HEK293 (cell line): Measurements from ENCODE around the gene ACTRT2.

Experiments used
- ELK4 ChIP-seq: IDR thresholded peaks from 2 replicates; pipeline ENCODE4 v1.6.1; 2011; ENCODE audit warnings: mild to moderate bottlenecking, low read depth, low read length, borderline replicate concordance
- GLIS1 ChIP-seq: fragments of 450-650 bp; formaldehyde crosslinking; IDR thresholded peaks from 2 replicates; pipeline ENCODE4 v1.5.1; 2016; ENCODE audit warnings: missing biosample characterization, missing genetic modification characterization
- KLF16 ChIP-seq: fragments of 450-650 bp; formaldehyde crosslinking; IDR thresholded peaks from 2 replicates; pipeline ENCODE4 v1.5.1; 2017; ENCODE audit warnings: missing biosample characterization, missing genetic modification characterization
- PRDM4 ChIP-seq: fragments of 450-650 bp; formaldehyde crosslinking; IDR thresholded peaks from 2 replicates; pipeline ENCODE4 v1.5.1; 2017; ENCODE audit warnings: missing biosample characterization, missing genetic modification characterization
- RBAK ChIP-seq: fragments of 450-650 bp; formaldehyde crosslinking; IDR thresholded peaks from 2 replicates; pipeline ENCODE4 v1.5.1; 2016; ENCODE audit warnings: missing biosample characterization, missing genetic modification characterization
- TRIM28 ChIP-seq: IDR thresholded peaks from 2 replicates; pipeline ENCODE4 v1.6.1; 2011; ENCODE audit warnings: low read length, control low read depth, borderline replicate concordance
- ZBTB20 ChIP-seq: fragments of 450-650 bp; formaldehyde crosslinking; IDR thresholded peaks from 2 replicates; pipeline ENCODE4 v1.5.1; 2016; ENCODE audit warnings: missing biosample characterization, missing genetic modification characterization
- ZNF133 ChIP-seq: fragments of 450-650 bp; formaldehyde crosslinking; IDR thresholded peaks from 2 replicates; pipeline ENCODE4 v1.5.1; 2016; ENCODE audit warnings: missing biosample characterization, missing genetic modification characterization
- ZNF175 ChIP-seq: fragments of 450-650 bp; formaldehyde crosslinking; IDR thresholded peaks from 2 replicates; pipeline ENCODE4 v1.5.1; 2016; ENCODE audit warnings: missing biosample characterization, missing genetic modification characterization
- ZNF221 ChIP-seq: fragments of 450-650 bp; formaldehyde crosslinking; IDR thresholded peaks from 2 replicates; pipeline ENCODE4 v1.5.1; 2017; ENCODE audit warnings: missing biosample characterization, missing genetic modification characterization, borderline replicate concordance
- ZNF223 ChIP-seq: fragments of 450-650 bp; formaldehyde crosslinking; IDR thresholded peaks from 2 replicates; pipeline ENCODE4 v1.5.1; 2016; ENCODE audit warnings: missing biosample characterization, missing genetic modification characterization
- ZNF239 ChIP-seq: fragments of 450-650 bp; formaldehyde crosslinking; IDR thresholded peaks from 2 replicates; pipeline ENCODE4 v1.5.1; 2016; ENCODE audit warnings: missing biosample characterization, missing genetic modification characterization
- ZNF26 ChIP-seq: fragments of 450-650 bp; formaldehyde crosslinking; IDR thresholded peaks from 2 replicates; pipeline ENCODE4 v1.5.1; 2016; ENCODE audit warnings: missing biosample characterization, missing genetic modification characterization
- ZNF302 ChIP-seq: fragments of 450-650 bp; formaldehyde crosslinking; IDR thresholded peaks from 2 replicates; pipeline ENCODE4 v1.5.1; 2016; ENCODE audit warnings: missing biosample characterization, missing genetic modification characterization, low read depth
- ZNF350 ChIP-seq: fragments of 450-650 bp; formaldehyde crosslinking; IDR thresholded peaks from 2 replicates; pipeline ENCODE4 v1.5.0; 2017; ENCODE audit warnings: missing biosample characterization, mild to moderate bottlenecking, missing genetic modification characterization
- ZNF366 ChIP-seq: fragments of 450-650 bp; formaldehyde crosslinking; conservative IDR thresholded peaks from 2 replicates; pipeline ENCODE4 v1.5.1; 2016; ENCODE audit warnings: missing biosample characterization, missing genetic modification characterization
- ZNF391 ChIP-seq: fragments of 450-650 bp; formaldehyde crosslinking; IDR thresholded peaks from 2 replicates; pipeline ENCODE4 v1.5.1; 2016; ENCODE audit warnings: low read depth, missing biosample characterization, missing genetic modification characterization, borderline replicate concordance
- ZNF423 ChIP-seq: fragments of 450-650 bp; formaldehyde crosslinking; IDR thresholded peaks from 2 replicates; pipeline ENCODE4 v1.5.1; 2016; ENCODE audit warnings: missing biosample characterization, missing genetic modification characterization
- ZNF514 ChIP-seq: fragments of 450-650 bp; formaldehyde crosslinking; IDR thresholded peaks from 2 replicates; pipeline ENCODE4 v1.5.1; 2016; ENCODE audit warnings: missing biosample characterization, missing genetic modification characterization
- ZNF530 ChIP-seq: fragments of 450-650 bp; formaldehyde crosslinking; IDR thresholded peaks from 2 replicates; pipeline ENCODE4 v1.5.1; 2016; ENCODE audit warnings: low read depth, missing biosample characterization, missing genetic modification characterization
- ZNF549 ChIP-seq: fragments of 450-650 bp; IDR thresholded peaks from 2 replicates; pipeline ENCODE4 v1.5.1; 2018; ENCODE audit warnings: missing biosample characterization, missing genetic modification characterization, mild to moderate bottlenecking, inconsistent platforms, moderate library complexity
- ZNF600 ChIP-seq: fragments of 450-650 bp; formaldehyde crosslinking; IDR thresholded peaks from 2 replicates; pipeline ENCODE4 v1.5.1; 2016; ENCODE audit warnings: missing biosample characterization, missing genetic modification characterization
- ZNF776 ChIP-seq: fragments of 450-650 bp; formaldehyde crosslinking; IDR thresholded peaks from 2 replicates; pipeline ENCODE4 v1.5.0; 2017; ENCODE audit warnings: missing biosample characterization, missing genetic modification characterization, borderline replicate concordance
- ZNF791 ChIP-seq: fragments of 450-650 bp; formaldehyde crosslinking; IDR thresholded peaks from 2 replicates; pipeline ENCODE4 v1.5.1; 2016; ENCODE audit warnings: missing biosample characterization, missing genetic modification characterization
- ZNF843 ChIP-seq: fragments of 450-650 bp; formaldehyde crosslinking; IDR thresholded peaks from 2 replicates; pipeline ENCODE4 v1.5.1; 2016; ENCODE audit warnings: missing biosample characterization, missing genetic modification characterization
- TF ChIP-seq, protein P1 (sequence below): fragments of 450-650 bp; formaldehyde crosslinking; IDR thresholded peaks from 2 replicates; pipeline ENCODE4 v1.5.1; 2017; ENCODE audit warnings: missing biosample characterization, missing genetic modification characterization
- TF ChIP-seq, protein P2 (sequence below): fragments of 450-650 bp; formaldehyde crosslinking; IDR thresholded peaks from 2 replicates; pipeline ENCODE4 v1.5.1; 2016; ENCODE audit warnings: missing biosample characterization, missing genetic modification characterization, low read depth
- TF ChIP-seq, protein P3 (sequence below): fragments of 450-650 bp; formaldehyde crosslinking; IDR thresholded peaks from 2 replicates; pipeline ENCODE4 v1.5.1; 2016; ENCODE audit warnings: missing biosample characterization, missing genetic modification characterization
- TF ChIP-seq, protein P4 (sequence below): fragments of 450-650 bp; formaldehyde crosslinking; IDR thresholded peaks from 2 replicates; pipeline ENCODE4 v1.5.1; 2016; ENCODE audit warnings: missing biosample characterization, missing genetic modification characterization

Gene ACTRT2

GRCh38 chr1:2985694-2986548 is 35.3 kb upstream of the ACTRT2 start (continued):
- no peak for TF ChIP-seq ZNF239 (tag by site-specific recombination)
- TF ChIP-seq ZNF514 (tag by site-specific recombination) = no peak; the same call in 1 of the 2 replicates
- TF ChIP-seq KLF16 (tag by site-specific recombination) = no peak
- TF ChIP-seq, protein P1, sequence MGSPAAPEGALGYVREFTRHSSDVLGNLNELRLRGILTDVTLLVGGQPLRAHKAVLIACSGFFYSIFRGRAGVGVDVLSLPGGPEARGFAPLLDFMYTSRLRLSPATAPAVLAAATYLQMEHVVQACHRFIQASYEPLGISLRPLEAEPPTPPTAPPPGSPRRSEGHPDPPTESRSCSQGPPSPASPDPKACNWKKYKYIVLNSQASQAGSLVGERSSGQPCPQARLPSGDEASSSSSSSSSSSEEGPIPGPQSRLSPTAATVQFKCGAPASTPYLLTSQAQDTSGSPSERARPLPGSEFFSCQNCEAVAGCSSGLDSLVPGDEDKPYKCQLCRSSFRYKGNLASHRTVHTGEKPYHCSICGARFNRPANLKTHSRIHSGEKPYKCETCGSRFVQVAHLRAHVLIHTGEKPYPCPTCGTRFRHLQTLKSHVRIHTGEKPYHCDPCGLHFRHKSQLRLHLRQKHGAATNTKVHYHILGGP (tag by site-specific recombination) = no peak
- no peak for TF ChIP-seq ZNF600
- TF ChIP-seq ZNF549 (tag by site-specific recombination) = no peak
- no peak for TF ChIP-seq ZNF791
- 0 out of 2 replicates have a peak, but pooled peaks have one; percentile 32 for TF ChIP-seq ZBTB20 (tag by site-specific recombination)
- TF ChIP-seq, protein P2, sequence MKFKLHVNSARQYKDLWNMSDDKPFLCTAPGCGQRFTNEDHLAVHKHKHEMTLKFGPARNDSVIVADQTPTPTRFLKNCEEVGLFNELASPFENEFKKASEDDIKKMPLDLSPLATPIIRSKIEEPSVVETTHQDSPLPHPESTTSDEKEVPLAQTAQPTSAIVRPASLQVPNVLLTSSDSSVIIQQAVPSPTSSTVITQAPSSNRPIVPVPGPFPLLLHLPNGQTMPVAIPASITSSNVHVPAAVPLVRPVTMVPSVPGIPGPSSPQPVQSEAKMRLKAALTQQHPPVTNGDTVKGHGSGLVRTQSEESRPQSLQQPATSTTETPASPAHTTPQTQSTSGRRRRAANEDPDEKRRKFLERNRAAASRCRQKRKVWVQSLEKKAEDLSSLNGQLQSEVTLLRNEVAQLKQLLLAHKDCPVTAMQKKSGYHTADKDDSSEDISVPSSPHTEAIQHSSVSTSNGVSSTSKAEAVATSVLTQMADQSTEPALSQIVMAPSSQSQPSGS (tag by site-specific recombination) = no peak
- TF ChIP-seq ZNF26 (tag by site-specific recombination) = 0 out of 2 replicates have a peak, but pooled peaks have one; percentile 30
- TF ChIP-seq ELK4 = no peak
- TF ChIP-seq ZNF223 (tag by site-specific recombination) = peak; percentile 54; the same call in 1 of the 2 replicates
- TF ChIP-seq ZNF423 (tag by site-specific recombination) = no peak
- TF ChIP-seq RBAK (tag by site-specific recombination) = no peak
- TF ChIP-seq ZNF133 (tag by site-specific recombination) = peak; percentile 27; the same call in 1 of the 2 replicates
- no peak for TF ChIP-seq ZNF302 (tag by site-specific recombination)
- no peak for TF ChIP-seq ZNF175 (tag by site-specific recombination)
- TF ChIP-seq ZNF530 (tag by site-specific recombination) = no peak
- no peak for TF ChIP-seq GLIS1 (tag by site-specific recombination)
- no peak for TF ChIP-seq PRDM4 (tag by site-specific recombination)
- TF ChIP-seq ZNF391 (tag by site-specific recombination) = no peak
- TF ChIP-seq ZNF366 (tag by site-specific recombination) = peak; percentile 99
- TF ChIP-seq, protein P3, sequence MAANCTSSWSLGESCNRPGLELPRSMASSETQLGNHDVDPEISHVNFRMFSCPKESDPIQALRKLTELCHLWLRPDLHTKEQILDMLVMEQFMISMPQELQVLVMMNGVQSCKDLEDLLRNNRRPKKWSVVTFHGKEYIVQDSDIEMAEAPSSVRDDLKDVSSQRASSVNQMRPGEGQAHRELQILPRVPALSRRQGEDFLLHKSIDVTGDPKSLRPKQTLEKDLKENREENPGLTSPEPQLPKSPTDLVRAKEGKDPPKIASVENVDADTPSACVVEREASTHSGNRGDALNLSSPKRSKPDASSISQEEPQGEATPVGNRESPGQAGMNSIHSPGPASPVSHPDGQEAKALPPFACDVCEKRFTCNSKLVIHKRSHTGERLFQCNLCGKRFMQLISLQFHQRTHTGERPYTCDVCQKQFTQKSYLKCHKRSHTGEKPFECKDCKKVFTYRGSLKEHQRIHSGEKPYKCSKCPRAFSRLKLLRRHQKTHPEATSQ = no peak
- TF ChIP-seq ZNF221 (tag by site-specific recombination) = no peak
- TF ChIP-seq ZNF776 (tag by site-specific recombination) = peak; percentile 16; the same call in 1 of the 2 replicates
- TF ChIP-seq, protein P4, sequence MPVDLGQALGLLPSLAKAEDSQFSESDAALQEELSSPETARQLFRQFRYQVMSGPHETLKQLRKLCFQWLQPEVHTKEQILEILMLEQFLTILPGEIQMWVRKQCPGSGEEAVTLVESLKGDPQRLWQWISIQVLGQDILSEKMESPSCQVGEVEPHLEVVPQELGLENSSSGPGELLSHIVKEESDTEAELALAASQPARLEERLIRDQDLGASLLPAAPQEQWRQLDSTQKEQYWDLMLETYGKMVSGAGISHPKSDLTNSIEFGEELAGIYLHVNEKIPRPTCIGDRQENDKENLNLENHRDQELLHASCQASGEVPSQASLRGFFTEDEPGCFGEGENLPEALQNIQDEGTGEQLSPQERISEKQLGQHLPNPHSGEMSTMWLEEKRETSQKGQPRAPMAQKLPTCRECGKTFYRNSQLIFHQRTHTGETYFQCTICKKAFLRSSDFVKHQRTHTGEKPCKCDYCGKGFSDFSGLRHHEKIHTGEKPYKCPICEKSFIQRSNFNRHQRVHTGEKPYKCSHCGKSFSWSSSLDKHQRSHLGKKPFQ (tag by site-specific recombination) = no peak
- no peak for TF ChIP-seq ZNF350 (tag by site-specific recombination)
- no peak for TF ChIP-seq ZNF843 (tag by site-specific recombination)
- TF ChIP-seq TRIM28 = no peak
